Measurements from ENCODE around the gene GBX1. TPM values are rescaled to one million over a fixed set of nuclear protein-coding genes. Genes with fewer than 3 reads are reported as not detected.

The GBX1 gene
- polyA plus RNA-seq, 3 donors: not detected

DNA sequence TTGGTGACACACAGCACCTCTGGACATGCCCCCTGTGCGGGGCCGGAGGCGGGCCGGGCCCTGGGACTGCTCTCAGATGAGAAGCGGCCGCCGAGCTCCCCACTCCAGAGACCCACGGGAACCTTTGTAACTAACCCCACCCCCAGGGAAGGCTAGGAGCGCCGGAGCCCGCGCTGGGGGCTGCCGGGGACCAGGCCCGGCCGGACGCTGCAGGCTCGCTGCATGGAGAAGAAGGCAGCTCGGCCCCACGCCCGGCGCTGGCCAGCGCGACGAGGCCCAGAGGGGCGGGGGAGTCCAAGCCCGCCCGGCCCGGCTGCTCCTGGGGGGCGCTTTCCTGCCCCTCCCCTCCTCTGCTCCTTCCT lies 44.7 kb downstream of the GBX1 start:
- H3K27ac ChIP-seq (ENCODE audit: low read depth, low read length): no peak overlapping the region
- 90 to 92% (median 90%) methylated on average over 26 to 29 of the region's 29 CpGs for WGBS, 3 donors

DNA sequence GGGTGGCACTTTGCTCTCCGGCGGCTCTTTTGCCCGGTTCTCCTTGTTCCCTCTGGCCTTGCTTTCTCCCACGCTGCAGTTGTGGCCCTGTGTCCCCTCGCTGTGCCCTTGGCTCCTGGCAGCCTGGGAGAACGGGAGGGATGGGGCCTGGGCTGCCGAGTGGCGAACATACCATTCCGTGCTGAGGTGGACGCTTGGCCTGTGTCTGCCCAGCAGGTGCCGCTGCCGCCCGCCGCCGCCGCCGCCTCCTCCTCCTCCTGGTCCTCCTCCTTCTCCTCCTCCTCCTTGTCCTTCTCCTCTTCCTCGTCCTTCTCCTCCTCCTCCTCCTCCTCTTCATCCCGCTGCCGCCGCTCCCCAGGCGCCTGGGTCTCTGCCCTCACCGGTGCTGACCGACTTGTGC lies 45.2 kb downstream of the GBX1 start:
- 81 to 90% (median 85%) methylated on average over 14 to 24 of the region's 24 CpGs for WGBS, 3 donors
- no peak overlapping the region for H3K27ac ChIP-seq (ENCODE audit: low read depth, low read length)

DNA sequence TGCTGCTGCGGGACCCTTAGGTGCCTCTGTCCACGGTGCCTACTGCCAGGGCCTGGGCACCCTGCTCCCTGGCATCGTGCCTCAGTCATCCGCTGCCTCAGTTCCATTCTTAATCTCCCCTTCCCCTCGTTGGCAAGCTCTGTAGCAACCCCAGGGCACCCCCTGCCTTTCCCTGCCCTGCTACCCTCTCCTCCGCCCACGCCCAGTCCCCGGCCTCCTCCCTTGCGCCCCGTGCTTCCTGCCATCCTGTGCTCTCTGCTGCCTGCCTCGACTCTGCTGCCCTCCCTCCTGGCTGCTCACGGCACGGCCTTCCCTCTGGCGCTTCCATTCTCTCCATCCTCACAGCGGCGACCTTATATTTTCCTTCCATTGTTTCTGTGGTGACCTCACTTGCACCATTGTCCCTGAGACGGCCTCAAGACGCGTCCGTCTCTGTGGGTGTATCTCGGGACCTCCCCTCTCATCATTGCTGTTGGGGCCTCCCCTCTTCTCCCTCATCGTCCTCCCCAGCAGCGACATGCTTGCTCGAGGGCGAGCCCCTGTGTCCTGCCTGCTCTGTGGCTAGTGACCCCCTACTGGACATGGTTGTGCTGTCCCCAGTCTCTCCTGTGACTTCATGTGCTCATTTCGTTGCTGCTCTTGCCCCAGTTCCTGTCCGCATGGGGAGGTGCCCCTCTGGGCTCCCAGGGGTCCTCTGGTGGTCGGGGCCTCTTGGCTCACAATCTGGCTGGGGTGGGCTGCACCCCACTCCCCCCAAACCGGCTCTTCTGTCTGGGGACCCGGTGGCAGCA lies 45.9 kb downstream of the GBX1 start:
- 85 to 88% (median 87%) methylated on average over 30 of the region's 30 CpGs for WGBS, 3 donors
- H3K27ac ChIP-seq (ENCODE audit: low read depth, low read length): no peak overlapping the region

DNA sequence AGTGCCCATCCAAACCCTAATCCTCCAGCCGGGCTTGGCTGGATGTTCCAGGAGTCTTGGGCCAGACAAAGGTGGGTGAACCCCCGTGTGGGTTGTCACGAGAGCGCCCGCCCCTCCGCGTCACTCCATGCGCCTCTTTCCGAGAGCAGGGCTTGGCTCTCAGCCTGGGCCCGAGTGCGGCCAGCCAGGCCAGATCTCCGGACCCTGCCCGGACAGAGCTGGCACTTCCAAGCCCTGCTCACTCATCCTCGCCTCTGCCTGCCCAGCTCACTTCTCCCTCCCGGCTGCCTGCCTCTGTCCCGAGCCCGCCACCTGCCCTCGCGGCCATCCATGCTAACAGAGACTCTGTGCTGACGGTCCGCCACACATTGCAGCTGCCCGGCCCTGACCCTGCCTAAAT lies 46.6 kb downstream of the GBX1 start:
- whole genome bisulfite sequencing, 3 donors: 91 to 95% (median 93%) methylated on average over 22 of the region's 22 CpGs

DNA sequence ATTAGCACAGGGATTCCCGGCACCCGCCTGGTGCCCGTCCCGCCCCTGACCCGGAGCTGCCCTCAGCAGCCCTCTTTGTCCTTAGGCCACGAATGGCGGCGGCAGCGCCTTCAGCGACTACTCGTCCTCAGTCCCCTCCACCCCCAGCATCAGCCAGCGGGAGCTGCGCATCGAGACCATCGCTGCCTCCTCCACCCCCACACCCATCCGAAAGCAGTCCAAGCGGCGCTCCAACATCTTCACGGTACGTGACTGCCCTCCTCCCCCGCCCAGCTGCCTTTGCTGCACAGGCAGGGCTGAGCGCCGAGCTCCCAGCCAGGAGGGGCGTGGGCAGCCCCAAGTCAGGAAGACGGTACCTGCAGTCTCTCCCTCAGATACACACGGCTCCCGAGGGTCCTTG lies 47.6 kb downstream of the GBX1 start:
- H3K27ac ChIP-seq (ENCODE audit: low read depth, low read length): no peak overlapping the region
- 87 to 97% (median 92%) methylated on average over 21 to 27 of the region's 27 CpGs for WGBS, 3 donors

More for the DNA sequence above, 46.6 kb downstream of the GBX1 start:
- no peak overlapping the region for H3K27ac ChIP-seq (ENCODE audit: low read depth, low read length)

DNA sequence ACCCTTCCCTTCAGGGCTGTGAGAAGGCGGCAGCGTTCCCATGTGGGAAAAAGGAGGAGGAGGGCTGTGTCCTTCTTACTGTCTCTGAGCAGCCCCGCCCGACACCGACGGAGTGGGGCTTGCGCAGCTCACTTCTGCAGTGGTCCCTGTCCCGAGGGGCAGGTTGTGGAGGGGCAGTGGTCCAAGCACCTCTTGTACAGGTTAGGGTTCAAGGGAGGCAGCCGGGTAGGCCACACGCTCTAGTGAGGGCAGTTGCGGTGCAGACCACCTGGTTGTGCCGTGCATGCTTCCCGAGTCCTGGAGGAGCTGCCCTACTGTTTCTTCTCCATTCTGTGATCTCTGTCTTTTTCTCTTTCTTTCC lies 48.5 kb downstream of the GBX1 start:
- WGBS, 3 donors: 92 to 95% (median 94%) methylated on average over 13 of the region's 13 CpGs

DNA sequence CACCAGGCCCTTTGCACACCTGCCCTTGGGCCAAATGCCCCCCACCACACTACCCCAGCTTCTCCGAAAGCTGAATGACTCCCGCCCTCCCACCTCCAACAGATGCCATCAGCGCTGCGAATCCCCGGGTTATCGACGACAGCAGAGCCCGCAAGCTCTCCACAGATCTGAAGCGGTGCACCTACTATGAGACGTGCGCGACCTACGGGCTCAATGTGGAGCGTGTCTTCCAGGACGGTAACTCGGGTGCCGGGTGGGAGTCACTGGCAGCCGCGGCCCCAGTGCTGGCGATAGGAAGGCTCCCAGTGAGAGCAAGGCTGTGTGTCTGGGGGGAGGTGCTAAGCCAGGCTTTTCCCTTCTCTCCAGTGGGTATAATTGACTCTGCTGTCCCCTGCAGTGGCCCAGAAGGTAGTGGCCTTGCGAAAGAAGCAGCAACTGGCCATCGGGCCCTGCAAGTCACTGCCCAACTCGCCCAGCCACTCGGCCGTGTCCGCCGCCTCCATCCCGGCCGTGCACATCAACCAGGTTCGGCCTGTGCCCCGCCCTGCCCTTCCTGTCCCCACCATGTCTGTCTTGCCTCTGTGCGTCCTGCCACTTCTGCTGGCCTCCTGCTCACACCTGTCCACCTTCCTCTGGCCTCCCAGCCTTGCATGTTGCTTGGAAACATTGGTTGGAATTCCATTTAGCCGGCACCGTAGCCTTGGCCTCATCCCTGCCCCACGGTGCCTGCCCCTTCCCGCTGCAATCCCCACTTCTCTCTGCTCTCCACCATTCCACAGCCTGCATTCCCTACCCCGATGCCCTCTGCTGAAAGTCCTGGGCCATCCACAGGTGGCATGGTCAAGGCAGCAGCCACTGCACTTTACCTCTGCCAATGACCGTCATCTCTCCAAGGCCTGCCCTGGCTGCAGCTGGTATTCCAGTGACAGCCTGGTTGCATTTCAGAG lies 49.1 kb downstream of the GBX1 start:
- no peak overlapping the region for H3K27ac ChIP-seq (ENCODE audit: low read depth, low read length)
- 92 to 96% (median 94%) methylated on average over 38 of the region's 38 CpGs for WGBS, 3 donors

More for the DNA sequence above, 48.5 kb downstream of the GBX1 start:
- no peak overlapping the region for H3K27ac ChIP-seq (ENCODE audit: low read depth, low read length)

DNA sequence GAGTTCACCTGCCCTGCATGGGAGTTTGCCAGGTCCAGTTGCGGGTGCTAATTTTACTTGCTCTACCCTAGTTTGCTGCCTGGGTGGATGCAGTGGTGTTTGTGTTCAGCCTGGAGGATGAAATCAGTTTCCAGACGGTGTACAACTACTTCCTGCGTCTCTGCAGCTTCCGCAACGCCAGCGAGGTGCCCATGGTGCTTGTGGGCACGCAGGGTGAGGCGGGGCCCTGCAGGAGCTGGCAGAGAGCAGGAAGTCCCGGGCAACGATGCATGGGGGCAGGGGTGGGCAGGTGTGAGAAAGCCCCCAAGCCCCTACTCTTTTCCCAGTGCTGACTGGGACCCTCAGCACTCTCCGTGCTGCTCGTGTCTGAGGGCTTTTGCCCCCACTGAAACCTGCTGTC lies 49.9 kb downstream of the GBX1 start:
- H3K27ac ChIP-seq (ENCODE audit: low read depth, low read length): no peak overlapping the region
- 77 to 93% (median 85%) methylated on average over 12 of the region's 12 CpGs for WGBS, 3 donors

DNA sequence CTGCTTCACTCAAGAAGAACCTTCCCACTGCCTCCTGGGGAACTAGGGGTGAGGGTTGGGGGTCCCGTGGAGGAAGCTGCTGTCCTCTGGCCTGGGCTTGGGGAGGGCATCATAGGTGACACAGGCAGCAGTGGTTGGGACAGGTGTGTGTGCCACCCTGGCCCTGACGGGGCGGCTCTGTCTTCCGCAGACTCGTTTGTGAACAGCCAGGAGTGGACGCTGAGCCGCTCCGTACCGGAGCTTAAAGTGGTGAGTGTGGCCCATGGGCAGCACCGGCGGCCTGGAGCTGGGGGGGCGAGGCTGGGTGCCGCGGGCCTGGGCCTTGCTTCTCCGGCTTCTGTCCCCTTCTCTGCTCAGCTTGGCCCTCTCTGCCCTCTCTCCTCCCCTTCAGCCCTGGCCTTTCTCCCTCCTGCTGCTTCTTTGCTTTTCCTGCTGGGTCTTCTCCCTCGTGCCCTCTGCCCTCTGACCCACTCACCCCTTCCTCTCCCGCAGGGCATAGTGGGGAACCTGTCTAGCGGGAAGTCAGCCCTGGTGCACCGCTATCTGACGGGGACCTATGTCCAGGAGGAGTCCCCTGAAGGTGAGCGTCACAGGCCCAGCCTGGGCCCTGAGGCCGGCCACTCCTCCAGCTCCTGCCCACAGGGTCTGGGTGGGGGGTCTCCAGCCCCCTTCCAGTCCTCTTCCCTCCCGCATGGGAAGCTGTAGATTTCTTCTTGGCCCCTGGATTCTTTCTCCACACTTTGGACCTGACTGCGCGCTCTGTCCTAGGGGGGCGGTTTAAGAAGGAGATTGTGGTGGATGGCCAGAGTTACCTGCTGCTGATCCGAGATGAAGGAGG lies 50.7 kb downstream of the GBX1 start:
- H3K27ac ChIP-seq (ENCODE audit: low read depth, low read length): no peak overlapping the region
- WGBS, 3 donors: 92 to 93% (median 93%) methylated on average over 23 to 27 of the region's 27 CpGs

DNA sequence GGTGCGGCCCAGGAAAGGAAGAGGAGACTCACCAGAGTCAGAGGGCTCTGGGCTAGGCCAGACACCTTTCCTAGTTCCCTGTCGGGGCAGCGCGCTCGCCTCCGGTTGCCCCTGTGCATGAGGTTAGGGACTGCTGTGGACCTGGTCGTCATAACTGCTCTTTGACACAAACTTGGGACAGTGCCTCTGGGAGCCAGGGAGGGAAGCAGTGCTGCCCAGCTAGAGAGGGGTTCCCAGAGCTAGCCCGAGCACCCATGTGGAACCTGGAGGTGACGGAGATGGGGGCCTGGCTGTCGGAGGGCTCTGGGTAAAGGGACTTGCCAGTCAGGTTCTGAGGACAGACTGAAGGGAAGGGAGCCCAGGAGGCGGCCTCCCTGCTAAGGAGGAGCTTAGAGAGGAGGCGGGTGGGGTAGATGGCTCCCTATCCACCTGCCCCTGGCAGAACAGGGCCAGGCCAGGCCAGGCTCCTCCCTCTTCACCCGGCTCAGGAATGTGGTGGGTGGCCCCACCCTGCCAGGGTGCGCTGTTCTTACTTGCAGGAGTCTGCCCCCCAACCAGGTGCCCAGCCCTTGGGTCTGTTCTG lies 51.6 kb downstream of the GBX1 start:
- no peak overlapping the region for H3K27ac ChIP-seq (ENCODE audit: low read depth, low read length)
- WGBS, 3 donors: 67 to 86% (median 80%) methylated on average over 14 of the region's 14 CpGs

DNA sequence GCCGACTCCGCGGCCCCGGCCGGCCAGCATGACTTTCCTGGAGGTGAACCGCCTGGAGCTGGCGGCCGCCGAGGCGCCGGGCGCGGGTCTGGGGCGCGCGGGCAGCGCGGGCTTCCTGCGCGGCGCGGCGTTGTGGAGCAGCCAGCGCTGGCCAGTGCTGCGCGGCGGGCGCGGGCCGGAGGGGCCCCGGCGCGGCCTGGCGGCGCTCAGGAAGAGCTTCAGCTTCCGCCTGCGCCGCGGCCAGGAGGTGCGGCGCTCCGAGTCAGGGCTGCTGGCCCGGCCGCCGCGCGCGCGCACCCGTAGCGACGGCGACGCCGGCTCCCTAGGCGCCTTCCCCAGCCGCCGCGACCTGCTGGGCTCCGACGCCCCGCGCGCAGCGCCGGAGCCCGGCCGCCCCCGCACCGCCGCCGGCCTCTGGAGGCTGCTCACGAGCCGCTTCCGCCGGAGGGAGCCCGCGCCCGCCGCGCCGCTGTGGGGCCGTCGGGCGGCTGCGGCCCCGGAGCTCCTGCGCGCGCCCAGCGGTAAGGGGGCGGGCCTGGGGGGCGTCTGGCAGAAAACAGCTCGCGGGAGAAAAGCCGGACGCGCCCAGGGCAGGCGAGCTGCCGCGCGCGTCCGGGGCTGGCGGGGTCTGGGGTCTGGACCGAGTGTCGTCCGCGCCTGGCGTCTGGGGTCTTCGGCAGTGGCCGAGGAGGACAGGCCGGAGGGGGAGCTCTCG lies 52.2 kb downstream of the GBX1 start:
- no peak overlapping the region for H3K27ac ChIP-seq (ENCODE audit: low read depth, low read length)
- WGBS, 3 donors: 10 to 21% (median 14%) methylated on average over 76 to 114 of the region's 114 CpGs

DNA sequence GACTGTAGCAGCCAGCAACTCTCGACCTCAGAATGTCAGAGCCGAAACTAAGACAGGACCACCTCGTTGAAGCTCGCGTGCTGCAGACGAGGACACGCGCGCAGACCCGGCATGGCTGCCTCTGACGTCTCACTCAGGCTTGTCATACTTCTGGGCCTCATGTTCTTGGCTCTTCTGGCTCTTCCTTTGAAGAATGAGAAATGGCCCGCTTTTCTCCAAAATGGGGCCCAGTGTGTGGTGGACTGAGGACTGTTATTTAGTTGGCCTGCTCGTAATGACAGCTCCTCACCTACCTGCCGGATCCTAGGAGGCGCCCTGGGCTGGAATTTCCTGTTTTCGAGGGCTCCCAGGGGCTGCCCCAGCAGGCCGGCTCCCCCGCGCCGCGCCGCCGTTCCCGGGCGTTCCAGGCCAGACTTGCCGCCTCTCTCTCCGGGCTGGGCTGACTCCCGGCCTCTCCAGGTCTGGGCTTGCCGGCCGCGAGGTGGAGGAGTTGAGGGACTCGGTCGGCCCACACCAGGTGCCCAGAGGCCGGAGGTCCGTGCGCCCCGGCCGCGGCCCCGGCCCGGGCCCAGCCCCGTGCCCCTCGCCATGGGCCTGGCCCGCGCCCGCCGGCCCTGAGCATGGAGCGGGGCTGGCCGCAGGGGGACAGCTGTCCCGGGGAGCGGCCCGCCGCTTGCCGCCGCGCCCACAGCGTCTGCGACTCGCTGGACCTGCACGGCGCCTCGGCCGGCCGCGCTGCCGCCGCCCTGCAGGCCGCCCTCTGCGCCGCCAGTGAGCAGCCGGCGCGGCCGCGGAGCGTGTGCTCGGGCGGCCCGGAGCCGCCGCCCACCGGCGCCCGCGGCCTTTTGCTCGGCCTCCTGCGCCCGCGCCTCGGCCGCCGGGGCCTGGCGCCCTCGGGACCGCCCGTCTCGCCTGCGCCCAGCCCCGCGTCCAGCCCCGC lies 53.1 kb downstream of the GBX1 start:
- WGBS, 3 donors: 28 to 41% (median 30%) methylated on average over 74 to 101 of the region's 101 CpGs
- no peak overlapping the region for H3K27ac ChIP-seq (ENCODE audit: low read depth, low read length)

DNA sequence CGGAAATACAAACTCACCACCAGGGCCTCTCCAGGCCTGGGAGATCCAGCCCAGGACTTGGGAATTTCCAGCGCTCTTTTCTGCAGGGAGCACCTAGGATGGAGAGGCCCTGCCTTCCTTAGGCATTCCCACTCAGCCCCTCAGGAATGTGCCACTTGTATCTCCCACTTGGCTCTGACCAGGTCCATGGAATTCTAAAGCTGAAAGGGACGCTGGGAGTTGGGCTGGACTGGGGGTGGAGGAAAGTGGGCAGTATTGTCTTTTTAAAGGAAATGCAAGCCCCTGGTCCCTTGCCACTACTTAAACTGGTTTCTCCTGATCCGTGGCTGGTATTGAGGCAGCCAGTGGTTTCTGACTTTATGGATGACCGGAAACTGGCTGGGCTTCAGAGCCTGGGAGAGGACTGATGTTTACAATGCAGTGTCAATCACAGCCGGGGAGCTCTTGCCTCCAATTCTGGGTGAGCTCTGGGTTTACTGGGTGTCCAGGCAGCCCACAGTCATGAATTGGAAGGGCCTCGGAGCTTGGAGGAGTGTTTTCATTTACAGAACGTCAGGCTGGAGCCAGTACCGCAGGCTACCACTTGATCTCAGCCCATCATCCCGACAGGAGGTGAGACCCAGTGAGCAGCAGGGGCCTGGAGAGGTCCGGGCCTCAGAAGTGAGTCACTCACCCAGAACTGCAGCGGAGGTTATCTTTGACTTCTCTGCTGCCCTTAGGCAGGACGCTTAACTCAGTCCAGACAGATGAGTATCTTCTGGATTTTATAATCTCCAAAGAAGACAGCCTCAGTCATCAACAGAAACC lies 53.9 kb downstream of the GBX1 start:
- no peak overlapping the region for H3K27ac ChIP-seq (ENCODE audit: low read depth, low read length)
- 54 to 80% (median 79%) methylated on average over 13 of the region's 13 CpGs for WGBS, 3 donors

DNA sequence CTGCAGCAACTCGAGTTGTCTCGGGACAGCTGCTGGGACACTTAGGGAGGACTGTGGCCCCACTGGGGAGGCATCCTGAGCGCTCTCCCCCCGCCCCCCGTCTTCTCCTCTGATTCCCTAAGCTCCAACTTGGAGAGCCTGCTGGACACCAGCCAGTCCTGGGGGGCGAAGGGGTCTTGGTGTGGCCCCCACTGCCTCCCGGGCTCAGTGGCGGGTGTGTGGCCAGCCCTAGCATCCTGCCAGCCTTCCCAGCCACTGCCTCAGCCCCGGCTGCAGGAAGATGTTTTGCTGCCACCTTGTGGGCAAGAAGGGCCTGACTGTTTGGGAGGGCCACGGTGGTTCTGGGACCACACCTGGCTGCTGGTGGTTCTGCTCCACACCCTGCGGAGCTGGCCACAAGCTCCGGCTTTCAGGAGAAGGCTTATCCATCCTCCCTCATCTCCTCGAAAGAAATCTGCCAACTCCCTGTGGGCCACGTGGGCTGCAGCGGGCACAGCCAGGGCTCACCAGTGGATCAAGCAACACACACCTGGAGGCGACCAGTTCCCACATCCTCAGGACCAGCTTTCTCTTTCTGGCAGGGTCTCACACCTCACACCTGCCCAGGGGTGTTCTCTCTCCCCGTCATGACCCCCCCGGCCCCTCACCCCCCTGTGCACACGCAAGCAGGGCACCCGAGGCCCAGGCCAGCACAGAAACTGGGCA lies 56.4 kb downstream of the GBX1 start:
- 18 to 43% (median 38%) methylated on average over 20 of the region's 20 CpGs for WGBS, 3 donors
- H3K27ac ChIP-seq (ENCODE audit: low read depth, low read length): no peak overlapping the region

DNA sequence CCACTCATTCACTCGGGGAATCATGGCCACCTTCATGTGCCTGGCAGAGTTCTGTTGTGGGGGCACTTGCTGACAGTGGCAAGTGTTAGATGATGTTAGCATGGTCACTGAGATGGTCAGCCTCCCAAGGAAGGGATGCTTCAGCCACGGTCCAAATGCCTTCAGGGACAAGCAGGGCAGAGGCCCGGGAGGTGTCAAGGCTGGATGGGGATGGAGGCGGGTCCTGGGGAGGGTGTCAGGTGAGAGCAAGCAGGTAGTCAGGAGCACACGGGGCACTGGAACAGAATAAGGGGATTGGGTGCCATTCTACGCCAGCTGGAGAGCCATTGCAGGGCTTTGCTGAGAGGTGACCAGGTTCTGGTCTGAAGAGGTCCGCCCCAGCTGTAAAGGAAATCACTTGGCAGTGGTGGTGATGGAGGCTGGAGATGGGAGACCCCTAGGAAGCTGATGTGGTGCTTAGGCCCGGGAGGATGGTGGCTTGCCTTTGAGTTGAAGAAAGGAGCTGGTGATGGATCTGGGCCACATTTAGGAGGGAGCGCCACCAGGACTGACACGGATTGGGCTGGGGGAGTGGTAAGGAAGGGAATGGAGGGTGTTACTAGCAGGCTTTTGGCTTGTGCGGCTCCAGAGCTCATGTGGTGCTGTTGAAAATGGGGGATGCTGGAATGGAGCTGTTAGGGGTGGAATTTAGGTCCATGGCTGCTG lies 57.1 kb downstream of the GBX1 start:
- no peak overlapping the region for H3K27ac ChIP-seq (ENCODE audit: low read depth, low read length)
- WGBS, 3 donors: 76 to 78% (median 76%) methylated on average over 11 of the region's 11 CpGs
